ENCODE data around the gene DNAH17. TPM values are rescaled to one million over a fixed set of nuclear protein-coding genes. Genes with fewer than 3 reads are reported as not detected.

Gene DNAH17
- total and polyA plus RNA-seq, 2 of the 8 experiments (the other 6 are each of a cell fraction or from before 2014, with no cell fraction given), result 0.14 to 0.67 TPM

- TF ChIP-seq HDAC2 (IDR thresholded peaks at IDR 0.05; ENCODE audit: borderline replicate concordance in 1 of 2, low read depth in 2 of 2, low read length in 2 of 2) (peak in 1 of 2 experiments; percentile 67; a peak in 1 of 4 replicates), TAF1 (IDR thresholded peaks at IDR 0.05; ENCODE audit: low read depth, low read length) (no peak), EP300 (IDR thresholded peaks at IDR 0.05; ENCODE audit: borderline replicate concordance in 1 of 2, low read depth in 2 of 2, low read length in 2 of 2) (no peak), YY1 (IDR thresholded peaks at IDR 0.05; ENCODE audit: low read depth, low read length) (no peak)
Measured at GRCh38 chr17:78484271-78485246, 92.6 kb downstream of the DNAH17 start (continued).
